T-helper 2 cell (primary cell): ENCODE data around the gene ERC2.
"Not testable (repeated sequence)": the region's sequence is repeated elsewhere in the genome, so short reads cannot be mapped to it uniquely, and the experiment has no call there.

Source experiments
- DNase-seq, 5 experiments: peaks; one replicate each; pipeline versions ENCODE4 v3.0.0 to v3.0.0-alpha.2; 2012 to 2022

The ERC2 gene

DNA sequence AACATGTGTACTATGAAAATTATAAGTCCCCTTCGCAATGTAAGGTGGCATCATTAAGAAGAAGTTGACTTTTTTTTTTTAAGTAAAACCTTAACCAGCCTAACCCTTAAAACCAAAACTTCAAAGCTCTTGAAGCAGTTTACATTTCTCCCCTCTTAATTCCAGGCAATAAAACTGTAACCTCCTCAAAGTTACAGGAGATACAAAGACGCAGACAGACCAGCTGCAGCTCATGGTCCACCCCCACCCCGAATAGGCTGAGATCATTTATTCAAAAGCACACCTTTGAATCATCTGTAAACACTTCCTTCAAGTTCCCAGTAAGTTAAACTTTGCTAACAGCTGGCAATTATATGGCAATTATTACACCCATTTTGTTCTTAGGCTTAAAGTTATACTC is 414.5 kb downstream of the ERC2 start:
- no peak for DNase-seq

DNA sequence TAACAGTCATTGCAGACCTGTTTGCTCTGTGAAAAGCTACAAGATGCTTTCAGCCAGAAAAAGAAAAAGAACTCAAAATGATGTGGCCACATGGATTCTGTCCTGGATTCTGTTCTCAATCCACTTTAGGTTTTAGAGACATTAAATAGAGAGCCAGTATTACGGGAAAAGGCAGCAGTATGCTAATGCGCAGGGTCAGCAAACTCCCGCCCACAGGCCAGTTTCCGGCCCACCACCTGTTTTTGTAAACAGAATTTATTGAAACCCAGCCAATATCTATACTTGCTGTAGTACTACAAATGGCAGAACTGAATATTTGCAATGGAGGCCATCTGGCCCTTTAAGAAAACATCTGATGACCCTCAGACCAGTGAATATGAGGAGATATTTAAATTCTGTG is 416.1 kb downstream of the ERC2 start:
- no peak for DNase-seq

DNA sequence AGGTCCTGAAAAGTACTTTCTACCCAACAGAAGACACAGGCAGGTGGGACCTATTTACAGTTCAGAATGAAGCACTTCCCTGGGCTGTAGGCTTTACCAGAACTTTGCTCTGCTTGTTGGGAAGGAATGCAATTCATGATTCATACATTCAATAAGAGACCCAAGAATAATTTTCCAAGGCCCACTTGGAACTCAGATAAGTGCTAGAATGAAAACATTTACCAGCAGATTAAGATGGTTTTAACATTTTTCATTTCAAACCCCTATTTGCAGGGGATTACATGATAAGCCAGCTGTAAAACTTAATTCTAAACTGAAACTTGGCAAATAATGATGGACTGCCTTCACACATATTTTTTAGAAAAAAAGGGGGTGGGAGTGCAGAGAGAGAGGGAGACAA is 417.2 kb downstream of the ERC2 start:
- DNase-seq: no peak

DNA sequence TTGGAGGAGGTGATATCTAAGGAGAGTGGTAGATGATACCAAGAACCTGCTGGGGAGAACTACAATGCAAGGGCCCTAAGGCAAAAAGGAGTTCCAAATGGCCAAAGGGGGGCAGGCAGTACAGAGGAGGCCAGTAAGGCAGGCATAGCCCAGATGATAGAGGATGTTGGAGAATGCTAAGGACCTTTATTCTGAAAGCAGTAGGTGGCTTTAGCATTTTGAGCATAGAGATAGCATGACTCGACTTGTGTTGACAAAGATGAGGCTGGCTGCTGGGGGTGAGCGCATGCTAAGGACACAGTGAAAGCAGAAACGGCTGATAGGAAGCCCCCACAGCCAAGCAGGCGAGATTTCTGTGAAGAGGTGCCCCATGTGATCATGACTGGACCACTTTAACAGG is 419.3 kb downstream of the ERC2 start:
- DNase-seq: no peak

DNA sequence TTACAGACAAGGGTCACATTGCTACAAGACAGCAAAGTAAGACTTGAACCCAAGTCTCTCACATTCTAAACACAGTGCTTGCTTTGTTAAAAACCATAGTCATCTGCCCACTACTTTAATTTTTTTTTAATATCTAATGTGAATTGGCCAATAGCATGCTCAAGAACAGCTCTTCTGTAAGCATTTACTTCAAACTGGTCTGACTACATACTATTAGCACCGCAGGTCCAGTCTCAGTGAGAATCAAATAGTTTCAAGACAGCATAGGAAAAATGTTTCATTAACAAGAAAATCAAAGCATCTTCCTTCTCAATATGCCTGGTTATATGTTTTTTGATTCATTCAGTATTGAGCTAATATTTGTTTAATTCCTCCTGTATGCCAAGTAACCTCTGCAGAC is 419.9 kb downstream of the ERC2 start:
- DNase-seq: no peak

DNA sequence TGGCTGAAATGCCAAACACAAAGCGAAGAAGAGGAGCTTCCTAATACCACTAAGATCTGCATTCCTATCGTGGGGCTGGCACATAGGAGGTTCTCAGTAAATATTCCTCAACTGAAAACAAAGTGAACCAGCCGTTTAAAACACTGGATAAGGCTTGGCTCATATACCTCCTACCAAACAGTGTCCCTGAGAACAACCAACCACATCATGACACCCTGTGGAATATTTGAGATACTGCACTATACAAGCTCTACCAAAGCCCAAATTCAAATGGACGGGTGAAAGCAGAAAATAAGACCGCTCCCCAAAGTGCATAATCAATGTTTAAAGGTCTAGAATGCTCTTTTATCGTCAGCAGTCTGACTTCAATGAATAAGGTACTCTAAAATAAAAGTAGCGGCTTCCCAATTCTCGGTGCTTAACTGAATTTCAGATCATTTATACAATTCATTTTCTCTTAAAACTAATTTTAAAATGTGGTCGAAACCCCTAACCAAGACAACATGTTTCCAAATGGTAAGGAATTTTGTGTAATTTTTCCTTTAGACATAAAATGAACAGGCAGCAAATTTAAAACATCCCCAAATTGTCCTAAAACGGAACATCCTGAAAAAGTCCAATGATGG is 425.8 kb downstream of the ERC2 start:
- peak in 1 of 5 experiments; percentile 1 for DNase-seq

DNA sequence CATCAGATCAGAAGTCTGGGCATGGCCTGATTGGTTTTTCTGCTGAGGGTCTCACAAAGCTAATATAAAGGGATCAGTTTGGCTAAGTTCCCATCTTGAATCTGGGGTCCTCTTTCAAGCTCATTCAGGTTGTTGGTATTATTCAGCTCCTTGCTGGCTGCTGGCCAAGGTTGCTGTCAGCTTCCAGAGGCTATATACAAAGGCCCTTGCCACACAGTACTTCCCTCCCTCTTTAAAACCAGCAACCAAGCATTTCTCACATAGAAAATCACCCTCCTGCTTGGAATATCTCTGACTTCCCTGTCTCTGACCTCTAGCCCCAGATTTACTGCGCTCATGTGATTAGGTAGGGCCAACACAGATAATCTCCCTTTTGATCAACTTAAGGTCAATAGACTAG is 442.9 kb downstream of the ERC2 start:
- no peak for DNase-seq

DNA sequence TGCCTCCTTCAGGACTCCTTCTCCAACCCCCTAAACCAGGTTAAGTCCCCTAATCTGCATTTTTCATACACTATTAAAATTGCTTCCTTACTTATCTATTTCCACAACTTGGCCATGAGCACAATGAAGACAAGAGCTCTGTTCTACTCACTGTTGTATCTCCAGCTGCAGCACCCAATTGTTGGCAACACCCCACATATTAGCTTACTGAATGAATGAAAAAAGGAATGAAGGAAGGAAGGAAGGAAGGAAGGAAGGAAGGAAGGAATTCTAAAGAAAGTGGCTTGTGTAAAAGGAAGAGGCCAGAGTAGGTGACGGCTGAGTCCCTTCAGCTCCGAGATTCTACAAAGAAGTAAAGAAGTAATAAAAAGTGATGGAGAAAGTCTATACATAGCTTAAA is 444.7 kb downstream of the ERC2 start:
- DNase-seq: no peak

DNA sequence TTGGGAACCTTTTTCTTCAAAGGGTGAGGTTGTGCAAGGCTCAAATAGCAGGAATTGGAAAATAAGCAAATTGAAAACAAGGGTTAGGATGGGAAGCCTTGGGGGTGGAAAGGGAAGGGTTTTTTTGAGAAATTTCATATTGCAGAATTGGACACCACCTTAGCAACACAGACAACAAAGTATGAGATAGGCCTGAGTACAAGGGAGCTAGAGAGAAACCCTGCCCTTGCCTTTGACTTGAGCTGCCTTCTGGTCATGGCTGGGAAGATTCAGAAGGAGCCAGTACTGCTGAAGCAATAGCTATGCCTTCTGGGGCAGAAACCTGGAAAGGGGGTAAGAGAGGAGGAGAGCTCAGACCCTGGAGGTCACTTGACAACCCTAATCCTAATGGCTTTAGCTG is 445.6 kb downstream of the ERC2 start:
- DNase-seq: no peak

DNA sequence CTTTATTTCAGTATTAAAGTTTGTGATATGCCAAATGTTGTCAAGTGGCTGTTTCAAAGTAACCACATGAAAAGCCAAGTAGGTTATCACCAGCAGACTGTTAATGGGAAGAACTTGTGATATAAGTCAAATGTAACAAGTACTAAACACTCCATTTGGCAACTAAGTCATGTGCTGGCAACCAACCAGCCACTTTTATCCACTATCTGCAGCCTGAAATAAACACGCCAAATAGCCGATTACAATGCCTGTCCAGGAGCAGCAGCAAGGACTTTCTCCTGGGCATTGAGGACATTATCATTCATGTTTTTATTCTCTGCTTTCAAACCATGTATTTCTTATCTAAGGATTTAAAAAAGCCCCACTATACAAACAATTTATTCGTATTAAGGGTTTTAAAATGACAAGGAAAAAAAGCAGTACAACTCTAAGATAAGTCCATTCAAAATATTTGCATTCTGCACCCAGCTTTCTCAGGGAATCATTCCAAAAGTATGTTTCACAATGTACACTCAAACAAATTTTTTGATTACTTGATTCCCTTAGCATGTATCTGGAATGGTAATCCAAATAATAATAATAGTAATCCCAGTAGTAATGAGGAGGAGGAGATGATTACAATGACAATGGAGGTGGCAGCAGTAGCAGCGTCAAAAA is 448.6 kb downstream of the ERC2 start:
- DNase-seq: no peak

DNA sequence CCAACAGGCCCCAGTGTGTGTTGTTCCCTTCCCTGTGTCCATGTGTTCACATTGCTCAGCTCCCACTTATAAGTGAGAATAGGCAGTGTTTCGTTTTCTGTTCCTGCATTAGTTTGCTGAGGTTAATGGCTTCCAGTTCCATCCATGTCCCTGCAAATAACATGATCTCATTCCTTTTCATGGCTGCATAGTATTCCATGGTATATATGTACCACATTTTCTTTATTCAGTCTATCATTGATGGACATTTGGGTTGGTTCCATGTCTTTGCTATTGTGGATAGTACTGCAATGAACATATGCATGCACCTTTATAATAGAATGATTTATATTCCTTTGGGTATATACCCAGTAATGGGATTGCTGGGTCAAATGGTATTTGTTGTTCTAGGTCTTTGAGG is 452.9 kb downstream of the ERC2 start:
- DNase-seq: not testable (repeated sequence)

DNA sequence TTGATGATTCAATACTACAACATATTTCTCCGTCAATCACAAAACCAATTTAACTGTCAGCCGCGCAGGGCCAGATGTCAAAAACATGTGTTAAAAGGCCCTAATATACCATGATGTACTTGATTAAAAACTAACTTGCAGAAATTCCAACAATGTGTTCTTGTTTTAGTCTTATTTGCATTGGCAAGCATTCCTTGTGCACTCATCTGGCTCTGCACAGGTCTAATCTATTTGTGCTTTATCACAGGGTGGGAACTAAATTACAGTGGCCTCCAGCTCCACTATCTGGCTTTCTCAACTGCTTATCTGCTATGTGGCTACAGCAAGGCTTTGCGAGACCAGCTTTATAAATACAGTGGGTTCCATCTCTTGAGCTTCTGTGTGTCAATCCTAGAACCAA is 455.5 kb downstream of the ERC2 start:
- no peak for DNase-seq

DNA sequence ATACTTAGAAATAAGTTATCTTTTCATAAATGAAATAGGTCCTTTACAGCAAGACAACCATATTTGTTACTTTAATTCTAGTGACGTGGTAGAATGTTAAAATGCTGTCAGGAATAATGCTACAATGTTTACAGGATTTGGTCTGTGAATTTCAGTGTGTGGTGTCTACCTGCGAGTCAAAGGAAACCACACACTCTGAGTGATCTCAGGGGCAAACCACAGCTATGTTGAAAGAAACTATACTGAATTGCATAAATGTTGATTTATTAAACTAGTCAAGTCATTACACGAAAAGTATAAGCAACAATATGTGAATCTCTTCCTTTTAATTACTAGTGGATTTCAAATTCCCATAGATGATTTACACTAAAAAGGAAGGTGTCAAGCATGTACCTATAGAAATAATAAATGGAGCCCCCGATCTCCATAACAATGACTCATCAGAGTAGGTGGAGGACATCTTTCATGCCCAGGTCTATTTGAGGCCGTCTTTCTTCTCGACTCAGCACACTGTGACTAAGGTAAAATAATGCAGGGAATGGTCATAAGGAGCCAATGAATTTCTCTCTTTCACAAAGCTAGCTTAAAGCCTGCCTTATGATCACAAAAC is 463.0 kb downstream of the ERC2 start:
- DNase-seq: peak in 1 of 5 experiments; percentile 34

DNA sequence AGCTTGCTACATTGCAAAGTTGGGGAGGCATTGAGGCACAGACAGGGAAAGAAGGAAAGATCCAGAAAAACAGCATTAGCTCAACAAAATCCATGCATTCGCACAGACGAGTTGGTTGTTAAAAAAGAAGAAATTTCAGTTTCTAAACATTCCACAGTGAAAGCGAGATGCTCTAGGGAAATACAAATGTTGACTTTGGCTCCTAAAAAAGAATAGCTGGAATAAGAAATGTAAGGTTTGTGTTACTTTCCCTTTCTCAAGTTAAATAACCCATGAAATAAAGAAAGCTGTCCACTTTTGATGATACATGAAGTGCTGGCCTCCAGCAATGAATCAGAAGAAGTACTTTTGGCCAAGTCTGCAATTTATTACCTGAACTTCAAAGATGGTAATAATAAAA is 465.1 kb downstream of the ERC2 start:
- no peak for DNase-seq

DNA sequence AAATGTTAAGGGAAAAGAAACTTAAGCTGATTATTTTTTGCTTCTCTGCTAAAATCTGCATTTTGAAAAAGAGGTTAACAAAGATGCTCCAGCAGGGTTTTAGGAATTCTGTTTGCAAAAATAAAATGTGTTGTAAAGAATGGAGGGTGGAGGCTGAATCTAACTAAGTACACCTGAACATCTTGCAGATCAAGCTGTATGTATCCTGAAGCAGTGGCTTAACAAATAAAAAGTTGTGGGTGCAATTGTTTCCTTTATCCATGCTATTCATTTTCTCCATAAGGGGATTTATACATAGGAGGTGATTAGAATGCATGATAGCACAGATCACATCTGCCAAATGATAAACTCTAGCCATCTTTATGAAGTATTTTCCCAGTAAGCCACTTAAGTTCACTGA is 466.3 kb downstream of the ERC2 start:
- DNase-seq: no peak

DNA sequence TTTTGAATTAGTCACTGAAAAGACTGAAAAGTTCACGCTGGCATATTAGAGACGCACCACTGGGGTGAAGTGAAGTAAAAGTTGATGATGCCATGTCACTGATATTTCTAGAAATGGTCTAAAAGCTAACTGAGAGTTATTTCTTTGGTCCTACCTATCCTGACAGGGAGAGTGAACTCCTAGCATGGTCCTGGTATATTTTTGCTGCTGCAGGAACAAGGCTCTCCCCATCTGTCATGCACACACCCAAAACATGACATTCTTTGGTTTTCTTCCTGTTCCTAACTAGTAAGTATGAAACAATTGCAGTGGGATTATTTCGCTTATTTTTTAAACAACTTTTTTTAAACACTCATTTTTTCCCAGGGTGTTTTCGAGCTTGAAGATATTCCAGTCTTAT is 466.7 kb downstream of the ERC2 start:
- no peak for DNase-seq

DNA sequence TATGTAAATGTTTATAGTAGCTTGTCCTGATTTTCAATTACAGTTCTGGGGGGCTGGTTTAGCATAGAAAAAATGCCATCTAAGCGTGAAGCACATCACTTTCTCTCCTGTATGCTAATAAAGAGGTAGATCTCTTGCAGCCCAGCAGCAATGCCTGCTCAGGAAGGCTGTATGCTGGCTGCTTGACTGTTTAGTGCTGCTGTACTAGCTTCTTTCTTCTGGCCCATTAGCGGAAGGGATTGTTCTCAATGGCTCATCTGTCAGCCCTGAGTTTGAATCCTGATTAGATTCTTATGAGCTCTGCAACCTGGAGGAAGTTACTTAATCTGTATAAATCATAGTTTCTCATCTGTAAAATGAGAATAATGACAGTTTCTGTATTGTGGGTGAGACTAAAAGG is 478.9 kb downstream of the ERC2 start:
- no peak for DNase-seq

DNA sequence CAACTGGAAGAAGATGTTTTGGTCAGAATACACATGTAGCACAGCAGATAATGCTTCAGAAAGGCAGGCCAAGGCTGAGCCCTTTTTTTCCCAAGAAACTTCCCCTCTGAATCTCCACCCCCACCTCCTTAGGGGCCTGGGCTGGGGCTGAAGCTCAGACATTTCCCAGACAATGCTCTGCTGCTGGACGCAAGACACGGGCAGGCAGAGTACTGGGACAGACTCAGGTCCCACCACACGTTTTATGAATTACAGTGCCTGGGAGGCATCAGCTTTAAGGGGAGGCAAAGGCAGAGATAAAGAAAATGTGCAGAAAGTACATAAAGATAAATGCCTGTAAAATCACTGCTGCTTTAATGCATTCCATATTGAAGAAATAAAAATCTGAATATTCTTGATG is 479.4 kb downstream of the ERC2 start:
- DNase-seq: no peak

DNA sequence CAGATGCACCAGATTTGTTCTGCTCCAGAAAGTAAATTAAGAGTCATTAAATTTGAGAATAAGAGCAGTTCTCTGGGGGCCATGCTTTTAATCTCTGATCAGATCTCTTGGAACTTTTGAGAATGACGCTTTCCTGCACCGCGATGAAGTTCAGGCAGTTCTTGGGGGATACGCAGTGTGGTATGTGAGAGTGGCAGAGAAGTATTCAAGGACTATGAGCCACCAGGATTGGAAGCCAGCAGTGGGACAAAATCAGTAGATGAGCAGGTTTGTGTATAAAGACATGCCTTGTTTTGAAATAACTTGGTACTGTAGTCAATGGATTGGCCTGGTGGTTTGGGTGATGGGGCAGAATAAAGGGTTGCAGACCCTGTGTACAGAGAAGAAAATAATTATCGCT is 483.6 kb downstream of the ERC2 start:
- DNase-seq: no peak

DNA sequence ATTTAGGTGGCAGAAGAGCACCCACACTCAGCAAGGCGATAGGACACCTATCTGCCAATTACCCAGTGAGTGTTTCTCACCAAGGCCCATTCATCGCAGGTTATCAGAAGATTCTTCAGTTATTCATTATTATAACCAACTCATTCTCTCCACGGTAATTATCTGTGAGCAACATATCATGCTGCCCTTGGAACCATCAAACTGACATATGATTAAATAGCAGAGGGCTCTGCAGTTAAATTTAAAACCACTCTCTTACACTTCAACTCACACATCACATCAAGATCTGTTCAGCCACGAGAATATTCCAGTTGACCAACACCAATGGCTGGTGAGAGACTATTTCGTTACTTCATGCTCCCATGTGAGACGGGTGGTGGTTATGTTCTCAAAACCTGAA is 489.3 kb downstream of the ERC2 start:
- no peak for DNase-seq

DNA sequence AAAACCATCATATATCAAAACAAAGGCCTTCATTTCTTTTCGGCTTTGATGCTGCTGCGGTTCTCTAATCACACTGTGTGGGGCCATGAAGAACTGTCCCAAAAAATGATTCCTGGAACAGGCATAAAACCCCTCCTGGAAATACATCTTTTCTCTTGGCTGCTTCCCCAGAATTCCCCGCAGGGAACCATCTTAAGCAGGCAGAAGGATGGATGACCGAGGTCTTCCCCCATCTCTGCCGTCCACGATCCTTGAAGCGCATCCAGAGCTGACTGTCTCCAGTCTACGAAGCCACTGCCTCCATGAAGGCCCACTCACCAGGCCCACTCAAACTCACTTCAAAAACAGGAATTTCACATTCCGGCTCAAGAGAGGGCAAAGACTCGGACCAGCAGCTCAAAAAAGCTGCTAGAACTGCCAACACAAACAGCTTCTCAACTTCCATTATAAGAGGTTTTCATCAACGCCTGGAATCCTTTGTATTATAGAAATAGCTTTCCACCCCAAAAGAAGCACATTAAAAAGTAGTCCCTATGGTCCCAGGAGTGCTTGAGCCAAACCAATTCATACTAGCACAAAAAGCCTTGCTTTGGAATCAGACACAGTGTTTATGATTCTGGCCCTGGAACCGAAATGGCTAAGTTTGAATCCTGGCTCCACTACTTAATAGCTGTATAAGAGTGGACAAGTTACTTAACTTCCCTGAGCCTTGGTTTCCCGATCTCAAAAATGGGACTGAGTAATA is 493.7 kb downstream of the ERC2 start:
- no peak for DNase-seq

DNA sequence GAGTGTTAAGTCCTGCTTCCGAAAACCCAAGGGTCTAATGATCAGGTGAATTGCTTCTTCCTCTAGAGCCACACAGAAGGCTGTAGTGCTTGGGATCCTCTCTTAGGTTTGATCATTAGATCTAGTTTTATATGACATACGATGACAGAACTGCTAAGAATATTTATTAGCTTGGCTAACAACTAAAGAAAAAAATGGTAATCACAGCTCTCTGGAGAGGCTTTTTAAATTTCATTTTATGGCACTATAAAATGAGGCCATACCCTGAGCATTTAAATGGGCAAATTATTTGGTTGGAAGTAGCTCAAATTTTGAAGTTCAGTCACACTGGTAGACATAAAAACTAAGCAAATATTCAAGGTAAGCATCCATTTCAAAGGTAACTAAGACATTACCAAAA is 498.6 kb downstream of the ERC2 start:
- DNase-seq: no peak

DNA sequence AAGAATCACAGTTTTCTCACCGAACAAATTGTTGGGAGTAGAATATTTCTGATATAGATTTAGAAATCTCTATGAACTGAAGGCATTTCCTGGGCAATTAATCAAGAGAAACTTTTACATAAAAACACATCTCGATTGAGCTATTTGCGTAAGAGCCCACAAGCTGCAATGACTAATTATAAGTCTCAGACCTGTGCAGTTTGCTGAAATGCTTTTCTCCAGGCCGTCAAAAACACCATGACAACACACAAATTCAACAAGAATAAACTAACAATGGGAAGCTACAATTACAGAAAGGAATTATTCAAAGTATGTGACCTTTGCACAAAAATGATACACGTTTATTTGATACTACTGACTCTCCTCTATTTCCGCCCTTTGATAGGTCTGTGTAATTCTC is 499.9 kb downstream of the ERC2 start:
- DNase-seq: no peak

DNA sequence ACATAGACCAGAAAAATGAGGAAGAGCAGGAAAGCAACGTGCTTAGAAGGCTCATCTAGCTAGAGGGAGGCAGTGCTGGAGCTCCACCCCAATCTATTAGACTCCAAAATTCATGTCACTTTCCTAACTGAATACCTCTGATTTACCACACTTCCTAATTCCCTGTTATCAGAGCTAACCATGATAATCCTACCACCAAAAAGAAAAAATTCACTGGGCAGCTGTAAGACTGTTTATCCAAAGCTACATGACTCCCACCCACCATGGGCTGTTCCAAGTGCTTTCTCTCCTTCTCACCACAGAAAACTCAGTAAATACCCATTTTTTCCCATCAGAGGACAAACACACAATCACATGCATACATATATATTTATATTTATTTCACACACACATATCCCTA is 501.7 kb downstream of the ERC2 start:
- no peak for DNase-seq
